Fibroblast of skin of left quadriceps (primary cell): ENCODE results near the gene KLRD1.
"Not testable (repeated sequence)": the region's sequence is repeated elsewhere in the genome, so short reads cannot be mapped to it uniquely, and the experiment has no call there.

Experiments
- DNase-seq, 2 experiments: peaks; one replicate each; pipeline ENCODE4 v3.0.0-alpha.2; 2013; ENCODE audit warnings: low read depth in 2 of 2

KLRD1 gene

DNA sequence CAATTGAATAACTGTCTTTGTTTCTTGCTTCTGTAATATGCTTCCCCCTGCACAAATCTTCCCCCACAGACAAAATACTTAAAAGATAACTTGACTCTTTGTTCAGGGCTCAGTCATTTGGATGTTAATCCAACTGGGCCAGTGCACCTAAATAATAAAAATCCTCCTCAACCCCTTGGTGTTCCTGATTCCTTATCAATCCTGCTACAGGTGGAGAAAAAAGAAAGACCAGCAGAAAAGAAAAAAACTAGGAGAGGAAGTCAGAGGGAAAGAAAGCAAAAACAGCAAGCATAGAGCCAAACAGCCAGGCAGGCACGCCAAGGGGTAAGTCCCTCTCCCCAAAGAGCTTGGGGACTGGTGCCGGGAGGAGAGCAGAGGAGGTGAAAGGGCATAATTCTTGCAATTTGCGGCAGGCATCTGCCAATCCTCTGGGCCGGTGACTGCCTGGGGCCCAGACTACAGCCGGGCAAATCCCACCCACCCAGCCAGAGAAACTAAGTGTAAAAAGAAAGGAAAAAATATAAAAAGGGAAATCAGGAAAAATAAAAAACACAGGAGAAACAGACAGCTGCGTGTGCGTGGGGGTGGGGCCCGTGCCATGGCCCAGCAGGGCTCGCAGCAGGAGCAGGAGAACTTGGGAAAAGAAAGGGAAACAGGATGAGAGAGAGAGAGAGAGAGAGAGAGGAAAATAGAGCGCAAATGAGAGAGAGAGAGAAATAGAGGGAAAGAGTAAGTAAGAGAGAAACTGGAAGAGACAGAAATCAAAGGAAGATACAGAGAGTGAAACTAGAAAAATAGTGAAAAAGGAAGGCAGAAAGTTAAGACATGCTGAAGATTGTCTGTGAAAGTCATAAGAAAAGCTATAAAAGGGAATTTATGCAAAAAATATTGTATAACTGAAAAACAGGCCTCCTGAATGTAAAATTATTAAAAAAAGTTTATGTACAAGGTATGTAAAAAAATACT, 60.8 kb downstream of the KLRD1 start:
- no peak for DNase-seq

DNA sequence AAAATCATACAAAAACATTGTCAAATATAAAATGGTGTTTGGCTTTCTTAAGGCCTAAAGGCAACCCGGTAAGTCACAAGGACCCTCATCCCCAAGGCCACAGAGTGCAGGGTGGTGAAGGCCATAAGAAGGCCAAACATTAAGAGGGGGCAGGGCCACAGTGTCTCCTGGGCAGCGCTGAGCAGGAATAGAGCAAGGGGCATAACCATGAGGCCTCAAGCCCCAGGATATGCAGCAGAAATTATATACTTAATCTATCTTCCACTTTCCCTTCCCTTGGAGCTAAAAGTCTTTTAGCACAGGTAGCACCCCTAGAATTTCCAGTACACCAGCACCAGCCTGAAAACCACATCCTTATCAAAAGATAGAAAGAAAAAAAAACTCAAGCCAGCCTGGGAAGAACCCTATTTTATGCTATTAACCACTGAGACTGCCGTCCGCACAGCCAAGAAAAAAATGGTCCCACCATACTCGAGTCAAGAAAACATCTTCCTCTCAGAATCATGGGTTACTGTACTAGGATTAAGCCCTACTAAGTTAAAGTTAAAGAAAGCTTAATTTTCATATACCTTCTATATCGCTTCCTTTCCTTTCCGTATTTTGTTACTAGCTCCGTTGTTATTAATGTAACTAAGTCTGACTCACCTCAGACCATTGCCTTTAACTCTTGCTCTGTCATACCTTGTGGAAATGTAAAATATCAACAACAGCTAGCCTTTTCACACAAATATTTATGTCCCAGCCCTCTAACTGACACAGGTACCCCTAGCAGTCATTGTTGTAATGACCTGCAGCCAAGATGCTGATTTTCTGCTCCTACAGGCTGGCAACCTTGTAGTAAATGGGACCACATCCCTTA, 62.1 kb downstream of the KLRD1 start:
- no peak for DNase-seq

DNA sequence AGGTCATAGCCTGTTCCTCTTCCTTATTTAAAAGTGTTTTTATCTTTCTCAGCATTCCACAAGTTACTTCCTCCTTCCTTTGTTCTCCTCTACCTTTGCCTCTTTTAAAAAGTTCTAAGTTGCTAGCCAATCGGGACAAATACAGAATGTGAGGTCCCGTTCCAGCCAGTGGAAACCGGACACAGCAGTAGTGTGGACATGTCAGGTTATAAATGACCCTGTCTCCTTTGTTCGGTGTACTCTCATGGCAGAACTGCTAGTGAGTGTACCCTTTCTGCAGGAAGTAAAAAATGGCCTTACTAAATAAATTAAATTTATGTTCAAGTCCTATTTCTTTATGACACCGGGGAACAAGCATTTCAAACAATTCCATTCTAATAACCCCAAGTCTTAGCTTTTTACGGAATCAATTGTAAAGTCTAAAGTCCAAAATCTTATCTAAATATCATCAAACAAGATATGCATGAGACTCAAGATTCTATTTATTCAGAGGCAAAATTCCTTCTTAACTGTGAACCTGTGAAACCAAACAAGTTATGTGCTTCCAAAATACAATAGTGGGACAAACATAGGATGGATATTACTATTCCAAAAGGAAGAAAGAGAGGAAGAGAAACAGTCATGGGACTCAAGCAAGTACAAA, 64.3 kb downstream of the KLRD1 start:
- not testable (repeated sequence) for DNase-seq

DNA sequence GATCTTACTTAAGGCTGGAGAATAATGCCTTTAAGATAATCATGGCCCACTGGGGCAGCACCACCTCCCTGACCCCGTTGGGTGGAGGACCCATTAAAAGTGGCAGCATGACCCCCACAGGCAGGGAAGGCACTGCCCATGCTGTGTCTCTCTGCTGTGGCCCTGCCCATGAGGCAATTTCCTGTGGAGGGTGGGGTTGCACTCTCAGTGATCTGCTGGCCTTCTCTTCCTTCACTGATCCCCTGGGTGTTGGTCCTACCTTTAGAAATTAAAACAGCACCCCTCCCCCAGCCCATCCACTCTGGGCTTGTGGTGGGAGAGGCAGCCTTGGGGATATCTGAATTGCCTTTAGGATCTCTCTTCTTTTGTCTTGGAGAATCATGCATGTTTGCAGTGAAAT, 64.9 kb downstream of the KLRD1 start:
- DNase-seq = no peak

DNA sequence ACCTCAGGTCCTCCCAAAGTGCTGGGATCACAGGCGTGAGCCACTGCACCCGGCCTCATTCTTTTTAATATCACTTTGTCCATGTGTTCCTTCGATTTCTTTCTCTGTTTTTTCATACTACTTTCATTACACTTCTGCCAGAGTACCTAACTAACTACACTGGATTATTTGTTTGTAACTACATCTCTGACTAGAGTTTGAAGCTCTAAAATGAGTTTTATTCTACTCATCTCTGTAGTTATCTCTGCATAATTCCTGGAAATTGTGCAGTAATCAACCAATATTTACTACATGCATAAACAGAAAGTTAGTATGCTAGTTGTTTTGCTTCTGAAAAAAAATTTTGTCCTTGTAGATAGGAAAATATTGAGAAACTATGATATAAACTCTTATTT, 67.0 kb downstream of the KLRD1 start:
- DNase-seq = no peak

DNA sequence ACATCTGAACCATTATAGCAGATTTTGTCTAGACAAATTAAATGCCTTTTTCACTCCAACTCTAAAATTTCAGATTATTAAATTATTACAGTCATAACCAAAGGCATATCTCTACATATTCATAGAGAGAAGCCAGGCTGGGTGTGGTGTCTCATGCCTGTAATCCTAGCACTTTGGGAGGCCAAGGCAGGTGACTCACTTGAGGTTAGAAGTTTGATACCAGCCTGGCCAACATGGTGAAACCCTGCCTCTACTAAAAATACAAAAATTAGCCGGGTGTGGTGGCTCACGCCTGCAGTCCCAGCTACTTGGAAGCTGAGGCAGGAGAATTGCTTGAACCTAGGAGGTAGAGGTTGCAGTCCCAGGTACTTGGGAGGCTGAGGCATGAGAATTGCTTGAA, 71.1 kb downstream of the KLRD1 start:
- DNase-seq = not testable (repeated sequence)
